Measurements from ENCODE around the gene PIGW.

The PIGW gene

GRCh38 chr17:36545465-36546417 lies 11.0 kb downstream of the PIGW start:
- TF ChIP-seq, protein P1, sequence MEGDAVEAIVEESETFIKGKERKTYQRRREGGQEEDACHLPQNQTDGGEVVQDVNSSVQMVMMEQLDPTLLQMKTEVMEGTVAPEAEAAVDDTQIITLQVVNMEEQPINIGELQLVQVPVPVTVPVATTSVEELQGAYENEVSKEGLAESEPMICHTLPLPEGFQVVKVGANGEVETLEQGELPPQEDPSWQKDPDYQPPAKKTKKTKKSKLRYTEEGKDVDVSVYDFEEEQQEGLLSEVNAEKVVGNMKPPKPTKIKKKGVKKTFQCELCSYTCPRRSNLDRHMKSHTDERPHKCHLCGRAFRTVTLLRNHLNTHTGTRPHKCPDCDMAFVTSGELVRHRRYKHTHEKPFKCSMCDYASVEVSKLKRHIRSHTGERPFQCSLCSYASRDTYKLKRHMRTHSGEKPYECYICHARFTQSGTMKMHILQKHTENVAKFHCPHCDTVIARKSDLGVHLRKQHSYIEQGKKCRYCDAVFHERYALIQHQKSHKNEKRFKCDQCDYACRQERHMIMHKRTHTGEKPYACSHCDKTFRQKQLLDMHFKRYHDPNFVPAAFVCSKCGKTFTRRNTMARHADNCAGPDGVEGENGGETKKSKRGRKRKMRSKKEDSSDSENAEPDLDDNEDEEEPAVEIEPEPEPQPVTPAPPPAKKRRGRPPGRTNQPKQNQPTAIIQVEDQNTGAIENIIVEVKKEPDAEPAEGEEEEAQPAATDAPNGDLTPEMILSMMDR (IDR thresholded peaks at IDR 0.05), result no peak
- TF ChIP-seq ZFX (IDR thresholded peaks at IDR 0.05; ENCODE audit: borderline replicate concordance), result no peak
- peak overlapping the region; percentile 97 for H3K27ac ChIP-seq

DNA sequence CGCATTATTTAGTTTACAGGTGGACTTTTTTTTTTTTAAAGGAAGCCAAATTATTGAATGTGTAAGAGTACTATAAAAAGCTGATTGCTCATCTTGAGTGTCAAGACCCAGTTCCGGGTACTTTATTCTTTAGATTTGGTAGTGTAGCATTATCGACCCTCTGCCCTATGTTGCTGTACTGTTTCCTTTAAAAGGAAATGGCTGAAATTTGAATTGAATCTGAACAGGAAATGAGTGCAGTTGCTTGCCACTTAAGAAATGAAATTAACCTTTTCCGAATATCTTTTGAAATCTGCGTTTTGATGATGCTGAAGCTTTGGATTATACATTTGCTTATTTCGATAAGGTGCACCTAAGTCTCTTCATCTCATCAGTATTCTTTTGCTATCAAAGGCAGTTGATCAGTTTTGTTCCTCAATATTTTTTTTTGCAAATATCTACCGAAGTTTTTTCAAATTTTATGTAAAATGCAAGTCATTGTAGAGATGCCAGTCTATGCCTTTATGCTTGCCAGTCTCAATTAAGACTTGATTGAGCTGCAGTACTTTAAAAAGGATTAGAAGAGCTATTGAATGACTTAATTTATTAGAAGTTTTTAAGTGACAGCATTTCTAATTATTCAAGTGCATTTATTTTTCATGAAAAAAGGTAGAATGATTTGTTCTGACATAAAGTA lies 11.8 kb downstream of the PIGW start:
- peak overlapping the region; percentile 97 for H3K27ac ChIP-seq
- TF ChIP-seq ZFX (IDR thresholded peaks at IDR 0.05; ENCODE audit: borderline replicate concordance), result no peak
- TF ChIP-seq, protein P1 (IDR thresholded peaks at IDR 0.05), result no peak

GRCh38 chr17:36547776-36548175 lies 13.0 kb downstream of the PIGW start:
- TF ChIP-seq, protein P1 (IDR thresholded peaks at IDR 0.05), result no peak
- no peak for TF ChIP-seq ZFX (IDR thresholded peaks at IDR 0.05; ENCODE audit: borderline replicate concordance)
- H3K27ac ChIP-seq, result no peak overlapping the region

DNA sequence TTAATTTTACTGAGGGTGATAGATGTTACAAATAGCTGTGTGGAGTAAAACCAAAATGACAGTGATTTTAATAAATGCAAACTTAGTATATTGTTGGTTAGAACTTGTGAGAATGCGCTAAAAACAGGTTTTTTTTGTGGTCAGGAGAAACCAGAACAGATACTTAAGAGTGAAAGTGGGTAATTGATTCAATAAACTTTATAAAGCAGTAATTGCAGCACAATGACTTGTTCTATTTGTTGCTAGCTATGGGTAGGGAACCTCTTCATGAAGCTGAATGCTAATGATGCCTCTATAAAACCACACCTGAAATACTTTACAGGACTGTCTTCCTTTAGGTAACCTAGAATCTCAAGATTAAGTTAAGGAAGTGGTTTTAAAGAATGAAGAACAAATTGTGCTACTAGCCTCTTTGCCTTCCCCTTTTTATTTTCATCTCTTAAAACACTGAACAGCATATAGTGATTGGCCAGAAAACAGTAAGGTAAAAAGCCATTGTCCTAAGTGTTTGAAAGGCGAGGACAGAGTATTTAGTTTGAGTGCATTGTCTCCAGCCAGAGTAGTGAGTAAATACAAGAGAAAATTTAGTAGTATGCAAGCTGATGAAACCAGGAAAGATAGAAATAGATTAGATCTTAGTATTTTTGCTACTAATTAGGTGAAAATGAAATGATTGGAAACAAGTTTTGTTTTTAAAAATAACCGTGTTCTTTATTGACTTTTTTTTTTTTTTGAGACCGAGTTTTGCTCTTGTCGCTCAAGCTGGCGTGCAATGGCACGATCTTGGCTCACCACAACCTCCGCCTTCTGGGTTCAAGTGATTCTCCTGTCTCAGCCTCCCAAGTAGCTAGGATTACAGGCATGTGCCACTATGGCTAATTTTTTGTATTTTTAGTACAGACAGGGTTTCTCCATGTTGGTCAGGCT lies 16.0 kb downstream of the PIGW start:
- TF ChIP-seq, protein P1 (IDR thresholded peaks at IDR 0.05), result no peak
- no peak for TF ChIP-seq ZFX (IDR thresholded peaks at IDR 0.05; ENCODE audit: borderline replicate concordance)
- no peak overlapping the region for H3K27ac ChIP-seq

DNA sequence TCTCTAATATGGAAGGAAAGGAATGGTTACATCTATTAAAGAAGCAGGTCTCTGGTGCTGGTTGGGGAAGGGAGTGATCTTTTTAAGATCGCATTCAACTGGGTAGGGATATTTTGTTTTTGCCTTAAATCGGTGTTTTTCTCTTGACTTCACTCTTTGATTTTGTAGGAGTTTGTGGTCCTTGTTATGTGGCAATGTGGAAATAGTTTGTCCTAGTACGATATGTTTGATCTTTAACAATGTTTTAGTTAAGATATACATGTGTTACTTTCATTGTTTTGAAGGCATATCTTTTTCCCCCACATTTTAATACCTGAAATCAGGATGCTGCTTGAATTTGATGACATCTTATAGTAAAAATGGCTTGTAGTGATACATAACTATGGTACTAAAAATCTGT lies 18.7 kb downstream of the PIGW start:
- H3K27ac ChIP-seq, result no peak overlapping the region
- TF ChIP-seq, protein P1 (IDR thresholded peaks at IDR 0.05), result no peak
- no peak for TF ChIP-seq ZFX (IDR thresholded peaks at IDR 0.05; ENCODE audit: borderline replicate concordance)

- TF ChIP-seq, protein P1 (IDR thresholded peaks at IDR 0.05), result no peak
- TF ChIP-seq ZFX (IDR thresholded peaks at IDR 0.05; ENCODE audit: borderline replicate concordance), result no peak
- H3K27ac ChIP-seq, result no peak overlapping the region
Observed at GRCh38 chr17:36566081-36566480, 31.3 kb downstream of the PIGW start.

All from 22Rv1 (cell line).